Neural cell (in vitro differentiated cells): Measurements from ENCODE around the gene CRAMP1. TPM values are rescaled to one million over a fixed set of nuclear protein-coding genes. Genes with fewer than 3 reads are reported as not detected.

Experiments
- polyA plus RNA-seq: library from polyadenylated mRNA; depleted of rRNA; stranded (reverse); fragments of >200 nt; gene quantifications from 2 replicates; pipeline ENCODE4 v1.2.3, GENCODE V29; 2014

CRAMP1 gene
- polyA plus RNA-seq, 1 donor from 2014 or later: 11.1 TPM

Other genes with a start within 250 kb of the CRAMP1 start
- gene UNKL, start 197.7 kb upstream of the CRAMP1 start, polyA plus RNA-seq: 11.9 and 13.0 TPM in 2 replicates
- gene UQCC4, start 191.6 kb upstream of the CRAMP1 start, polyA plus RNA-seq: 37.3 and 41.0 TPM in 2 replicates
- not detected in 2 replicates for gene PERCC1, start 181.3 kb upstream of the CRAMP1 start, polyA plus RNA-seq
- 3.1 and 3.3 TPM in 2 replicates for gene CCDC154, start 167.8 kb upstream of the CRAMP1 start, polyA plus RNA-seq
- gene CLCN7, start 137.3 kb upstream of the CRAMP1 start, polyA plus RNA-seq: 40.9 and 53.2 TPM in 2 replicates
- not detected in 2 replicates for gene PTX4, start 123.4 kb upstream of the CRAMP1 start, polyA plus RNA-seq
- gene TELO2, start 119.0 kb upstream of the CRAMP1 start, polyA plus RNA-seq: 50.4 and 55.5 TPM in 2 replicates
- not detected in 2 replicates for gene TMEM204, start 78.7 kb upstream of the CRAMP1 start, polyA plus RNA-seq
- gene IFT140, start 288 bp upstream of the CRAMP1 start, polyA plus RNA-seq: 28.1 and 38.9 TPM in 2 replicates
- 44.9 and 61.4 TPM in 2 replicates for gene JPT2, start 65.9 kb downstream of the CRAMP1 start, polyA plus RNA-seq
- gene MAPK8IP3, start 93.8 kb downstream of the CRAMP1 start, polyA plus RNA-seq: 51.0 and 68.7 TPM in 2 replicates
- 102 and 145 TPM in 2 replicates for gene NME3, start 159.2 kb downstream of the CRAMP1 start, polyA plus RNA-seq
- 21.2 and 25.6 TPM in 2 replicates for gene EME2, start 160.4 kb downstream of the CRAMP1 start, polyA plus RNA-seq
- 113 and 152 TPM in 2 replicates for gene MRPS34, start 160.8 kb downstream of the CRAMP1 start, polyA plus RNA-seq
- gene SPSB3, start 170.2 kb downstream of the CRAMP1 start, polyA plus RNA-seq: 315 and 373 TPM in 2 replicates
- gene NUBP2, start 170.6 kb downstream of the CRAMP1 start, polyA plus RNA-seq: 213 and 246 TPM in 2 replicates
- 1.2 and 3.0 TPM in 2 replicates for gene IGFALS, start 181.3 kb downstream of the CRAMP1 start, polyA plus RNA-seq
- 163 and 196 TPM in 2 replicates for gene HAGH, start 214.5 kb downstream of the CRAMP1 start, polyA plus RNA-seq
- 73.5 and 80.0 TPM in 2 replicates for gene FAHD1, start 214.8 kb downstream of the CRAMP1 start, polyA plus RNA-seq